SHP77 (cell line): ENCODE results near the gene LMF1.
"Not testable (repeated sequence)": the region's sequence is repeated elsewhere in the genome, so short reads cannot be mapped to it uniquely, and the experiment has no call there.

Source experiments
- DNase-seq, 2 experiments: peaks; one replicate each; lab custom pipeline; 2025; lab: John Stamatoyannopoulos, UW

LMF1 gene

DNA sequence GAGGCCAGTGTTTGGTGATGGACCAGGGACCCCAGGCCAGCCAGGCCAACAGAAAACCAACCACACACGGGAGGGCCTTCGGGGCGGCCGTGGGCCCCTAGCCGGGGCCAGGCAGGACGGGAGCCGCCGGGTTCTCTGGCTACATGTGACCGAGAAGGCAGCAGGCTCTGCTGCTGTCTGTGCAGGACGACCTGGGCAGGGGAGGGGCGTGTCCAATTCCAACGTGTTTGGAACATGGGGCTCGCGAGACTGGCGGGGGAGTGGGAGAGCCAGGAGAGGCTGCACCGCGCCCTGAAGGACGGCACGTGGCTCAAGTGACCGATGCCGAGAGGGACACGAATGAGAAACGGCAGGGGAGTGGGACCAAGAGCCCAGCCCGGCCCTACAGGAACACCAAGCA, 75.4 kb downstream of the LMF1 start:
- no peak for DNase-seq

DNA sequence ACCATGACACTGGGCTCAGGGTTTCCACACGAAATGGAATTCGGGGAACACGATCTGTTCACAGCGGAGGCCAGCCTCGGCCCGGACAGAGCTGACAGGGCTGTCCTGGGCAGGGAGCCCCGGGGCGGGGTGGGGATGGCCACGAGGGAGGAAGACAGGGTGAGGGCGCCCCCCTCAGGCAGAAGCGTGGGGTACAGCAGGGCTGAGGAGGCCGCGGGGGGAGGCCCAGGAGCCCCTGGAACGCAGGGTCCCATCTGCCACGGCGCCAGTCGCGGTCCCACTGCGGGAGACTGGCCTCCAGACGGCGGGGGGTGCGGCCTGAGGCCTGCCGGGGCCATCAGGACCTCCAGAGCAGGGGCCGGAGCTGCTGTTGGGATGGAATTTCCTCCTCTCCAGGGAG, 75.9 kb downstream of the LMF1 start:
- no peak for DNase-seq

DNA sequence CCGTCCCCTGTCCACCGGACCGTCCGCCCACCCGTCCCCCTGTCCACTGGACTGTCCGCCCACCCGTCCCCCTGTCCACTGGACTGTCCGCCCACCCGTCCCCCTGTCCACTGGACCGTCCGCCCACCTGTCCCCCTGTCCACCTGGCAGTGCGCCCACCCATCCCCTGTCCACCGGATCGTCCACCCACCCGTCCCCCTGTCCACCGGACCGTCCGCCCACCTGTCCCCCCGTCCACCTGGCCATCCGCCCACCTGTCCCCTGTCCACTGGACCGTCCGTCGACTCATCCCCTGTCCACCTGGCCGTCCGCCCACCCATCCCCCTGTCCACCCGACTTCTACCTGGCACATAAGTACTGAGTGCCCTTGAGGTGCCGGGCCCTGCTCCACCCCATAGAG, 76.6 kb downstream of the LMF1 start:
- no peak for DNase-seq

DNA sequence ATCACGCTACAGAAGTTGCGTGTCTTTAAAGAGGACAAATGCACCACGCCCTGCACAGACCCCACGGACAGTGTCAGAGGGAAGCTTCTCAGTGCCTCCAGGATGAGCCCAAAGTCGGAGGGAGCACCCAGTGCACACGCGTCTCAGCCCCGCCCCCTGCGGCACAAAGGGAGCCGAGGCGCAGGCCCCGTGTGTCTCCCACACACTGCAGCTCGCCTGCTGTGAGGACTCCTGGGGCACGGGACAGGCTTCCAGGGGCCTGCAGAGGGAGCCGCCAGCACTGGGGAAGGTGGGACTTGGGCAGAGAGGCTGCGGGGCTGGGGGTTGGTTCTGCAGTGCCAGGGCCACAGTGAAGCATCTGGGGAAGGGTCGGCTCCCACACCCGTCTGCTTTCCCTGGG, 77.4 kb downstream of the LMF1 start:
- DNase-seq = no peak

DNA sequence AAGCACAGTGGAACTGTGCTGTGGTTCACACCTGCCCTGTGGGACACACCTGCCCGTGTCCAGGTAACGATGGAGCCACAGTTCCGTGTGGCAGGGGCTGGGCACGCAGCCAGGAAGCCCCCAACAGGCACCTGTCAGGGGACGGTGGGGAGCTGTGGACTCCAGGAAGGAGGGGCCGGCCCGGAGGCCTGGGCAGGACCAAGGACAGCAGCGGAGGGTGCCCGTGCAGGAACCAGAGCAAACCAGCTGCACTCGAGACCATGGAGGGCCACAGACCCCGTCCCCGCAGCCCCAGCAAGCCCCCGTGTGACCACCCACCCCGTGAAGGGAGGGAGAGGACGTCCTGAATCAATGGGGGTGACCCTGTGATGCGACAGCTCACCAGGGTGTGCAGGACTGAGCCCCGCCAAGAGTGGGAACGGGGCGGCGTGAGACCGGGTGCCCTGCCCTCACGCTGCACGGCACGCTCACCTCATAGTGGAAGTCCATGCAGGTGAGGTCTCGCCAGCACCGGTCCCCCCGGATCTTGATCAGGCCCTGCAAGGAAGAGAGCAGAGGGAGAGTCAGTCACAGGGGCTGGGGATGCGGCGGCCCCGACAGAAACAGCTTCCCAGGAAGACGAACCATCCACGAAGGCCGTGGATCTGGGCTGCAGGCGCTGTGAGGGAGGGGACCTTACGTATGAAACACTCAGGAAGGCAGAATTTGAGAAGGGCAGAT, 78.1 kb downstream of the LMF1 start:
- no peak for DNase-seq

DNA sequence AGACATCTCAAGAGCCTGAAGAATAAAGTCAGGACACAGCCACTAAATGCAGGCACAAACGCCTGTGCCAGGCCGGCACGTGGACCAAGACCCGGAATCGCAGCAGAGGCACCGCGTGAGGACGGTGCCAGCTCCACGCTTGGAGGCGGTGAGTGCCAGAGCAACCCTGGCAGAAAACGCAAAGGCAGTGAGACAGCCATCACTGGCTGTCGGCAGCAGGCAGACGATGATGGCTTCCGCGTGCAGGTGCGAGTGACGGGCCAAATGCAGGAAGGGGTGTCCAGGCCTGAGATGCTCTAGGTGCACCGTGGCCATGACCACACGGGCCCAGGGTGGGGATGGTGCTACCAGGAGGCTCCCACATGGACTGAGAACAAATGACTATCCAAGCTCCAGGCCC, 78.8 kb downstream of the LMF1 start:
- DNase-seq = no peak

DNA sequence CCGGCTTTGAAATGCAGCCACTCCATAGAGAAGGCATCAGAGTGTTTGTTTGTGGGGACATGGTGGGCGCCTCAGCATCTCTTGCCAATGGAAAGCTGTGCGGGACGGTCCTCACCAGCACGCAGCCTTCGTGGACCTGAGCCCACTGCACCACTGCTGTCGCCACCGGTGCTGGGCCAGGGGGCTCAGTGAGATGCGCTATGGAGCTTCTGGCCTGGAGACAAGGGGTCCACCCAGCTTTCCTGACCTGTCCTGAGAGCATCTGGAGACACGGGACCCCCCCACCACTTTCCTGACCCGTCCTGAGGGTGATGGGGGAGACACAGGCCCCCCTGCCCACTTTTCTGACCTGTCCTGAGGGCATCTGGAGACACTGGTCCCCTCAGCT, 79.4 kb downstream of the LMF1 start:
- DNase-seq = no peak

DNA sequence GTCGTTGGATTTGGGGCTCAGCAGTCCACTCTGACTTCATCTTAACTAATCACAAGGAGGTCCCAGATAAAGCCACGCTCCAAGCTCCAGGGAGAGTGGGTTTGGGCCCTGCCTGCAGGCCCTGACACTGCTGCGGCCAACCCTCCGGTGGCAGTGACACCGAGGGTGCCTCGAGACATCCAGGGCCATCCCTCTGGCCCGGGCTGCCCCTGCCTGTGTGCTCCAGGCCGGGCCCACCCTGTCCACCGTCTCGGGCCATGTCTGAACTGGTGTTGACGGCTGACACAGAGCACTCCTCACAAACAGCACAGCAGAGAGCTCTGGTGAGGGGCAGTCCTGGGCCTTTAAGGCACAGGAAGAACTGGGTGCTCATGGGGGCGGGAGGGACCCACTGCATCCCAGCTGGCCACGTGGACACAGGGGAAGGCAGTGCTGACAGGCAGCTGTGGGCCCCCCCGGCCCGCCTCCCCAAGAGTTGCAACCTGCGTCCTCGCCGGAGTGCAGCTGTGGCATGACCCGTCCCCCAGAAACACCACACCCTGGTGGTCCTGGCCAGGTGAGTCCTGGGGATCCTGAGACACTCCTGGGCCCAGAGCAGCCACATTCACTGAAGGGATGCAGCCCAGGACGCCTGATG, 80.0 kb downstream of the LMF1 start:
- DNase-seq = no peak

DNA sequence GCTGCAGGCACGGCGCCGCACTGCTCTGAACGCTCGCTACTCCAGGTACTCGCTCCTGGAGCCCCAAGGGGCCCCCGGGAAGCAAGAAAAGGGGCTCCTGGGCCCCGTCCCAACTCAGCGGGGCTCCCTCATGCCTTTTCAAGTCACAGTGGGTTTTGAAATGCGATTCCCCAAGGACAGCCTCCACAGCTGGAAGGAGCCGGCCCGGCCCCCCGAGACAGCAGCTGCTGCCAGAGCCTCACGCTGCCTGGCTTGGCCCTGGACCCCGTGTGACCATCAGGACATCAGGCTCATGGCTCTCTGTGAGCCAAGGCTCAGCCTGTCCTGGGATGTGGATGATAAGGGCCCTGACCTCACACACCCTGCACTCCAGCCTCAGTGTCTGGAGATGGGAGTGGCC, 80.6 kb downstream of the LMF1 start:
- no peak for DNase-seq

DNA sequence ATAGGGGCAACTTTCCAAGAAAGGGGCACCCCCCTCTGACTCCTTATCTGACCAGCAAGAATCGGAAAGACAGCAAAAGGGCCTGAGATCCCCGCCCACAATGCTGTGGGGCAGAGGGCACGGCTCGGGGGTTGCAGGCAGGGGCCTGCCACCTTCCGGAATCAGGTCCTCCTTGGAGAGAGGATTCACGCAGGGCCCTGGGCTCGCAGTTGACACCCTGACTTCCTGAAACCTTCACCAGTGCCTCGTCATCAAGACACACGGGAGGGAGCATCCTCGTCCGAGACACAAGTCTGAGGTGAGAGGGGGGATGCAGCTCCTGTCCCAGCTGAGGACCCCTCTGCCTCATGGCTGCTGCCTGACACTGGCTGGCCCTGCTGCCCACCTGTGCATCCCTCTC, 81.2 kb downstream of the LMF1 start:
- DNase-seq = no peak

DNA sequence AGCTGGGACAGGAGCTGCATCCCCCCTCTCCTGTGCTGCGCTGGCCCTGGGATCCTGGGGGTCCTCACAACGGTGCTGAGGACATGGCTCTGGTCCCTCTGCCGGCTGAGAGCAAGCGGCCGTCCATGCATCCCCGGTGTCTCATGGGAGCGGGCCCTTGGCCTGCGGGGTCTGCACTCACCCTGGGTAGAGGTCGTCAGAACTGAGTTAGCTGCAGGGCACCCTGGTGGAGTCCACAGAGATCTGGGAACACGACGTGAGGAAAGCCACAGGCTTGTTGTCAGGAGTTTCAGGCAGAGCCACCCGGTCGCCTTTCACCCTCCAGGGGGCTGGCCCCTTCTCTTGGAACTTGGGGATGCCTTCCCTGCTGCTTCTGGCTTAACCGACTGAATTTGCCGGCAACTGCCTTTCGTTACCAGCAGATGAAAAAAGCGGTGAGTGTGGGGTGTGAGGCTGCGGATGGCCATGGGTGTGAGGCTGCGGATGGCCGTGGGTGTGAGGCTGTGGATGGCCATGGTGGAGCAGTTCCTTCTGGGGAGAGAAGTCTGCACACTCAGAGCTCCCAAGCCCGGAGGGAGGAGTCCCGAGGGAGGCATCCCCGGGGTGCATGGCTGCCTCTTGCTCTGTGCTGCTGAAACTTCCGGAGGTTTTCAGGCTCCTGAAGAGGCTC, 81.7 kb downstream of the LMF1 start:
- DNase-seq = no peak

DNA sequence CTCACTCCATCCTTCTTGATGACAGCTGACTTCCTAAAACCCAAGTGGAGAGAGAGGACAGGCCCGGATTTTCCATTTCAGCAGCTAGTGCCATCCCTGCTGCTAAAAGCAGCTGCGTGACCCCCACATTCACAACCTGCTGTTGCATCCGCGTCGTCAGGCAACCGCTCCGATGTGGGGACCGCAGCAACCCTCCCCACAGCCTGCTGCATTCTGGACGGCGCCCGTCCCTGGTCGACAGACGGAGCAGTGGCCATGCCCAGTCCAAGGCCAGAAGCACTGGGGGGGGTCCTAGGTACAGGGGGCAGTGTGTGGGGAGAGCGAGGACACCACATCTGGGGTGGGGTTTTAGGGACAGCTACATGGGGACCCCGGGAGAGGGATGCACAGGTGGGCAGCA, 82.3 kb downstream of the LMF1 start:
- not testable (repeated sequence) for DNase-seq

DNA sequence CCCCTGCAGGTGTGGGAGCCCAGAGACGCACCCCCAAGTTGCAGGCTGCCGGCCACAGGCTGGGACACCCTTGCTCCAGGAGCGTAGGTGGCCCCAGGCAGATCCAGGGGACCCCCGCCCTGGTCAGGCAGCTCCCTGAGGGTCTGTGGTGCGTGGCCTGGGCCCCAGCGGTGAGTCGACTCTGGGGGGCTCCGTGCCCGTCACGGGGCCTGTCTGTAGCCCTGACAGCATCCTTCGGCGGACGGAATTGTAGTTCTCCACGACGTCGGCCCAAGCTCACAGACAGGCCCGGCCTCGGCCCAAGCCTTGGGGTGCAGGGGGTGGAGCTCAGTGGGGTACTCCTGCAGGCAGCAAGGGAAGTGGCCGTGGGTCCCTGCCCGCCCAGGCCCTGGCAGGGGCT, 82.9 kb downstream of the LMF1 start:
- no peak for DNase-seq

DNA sequence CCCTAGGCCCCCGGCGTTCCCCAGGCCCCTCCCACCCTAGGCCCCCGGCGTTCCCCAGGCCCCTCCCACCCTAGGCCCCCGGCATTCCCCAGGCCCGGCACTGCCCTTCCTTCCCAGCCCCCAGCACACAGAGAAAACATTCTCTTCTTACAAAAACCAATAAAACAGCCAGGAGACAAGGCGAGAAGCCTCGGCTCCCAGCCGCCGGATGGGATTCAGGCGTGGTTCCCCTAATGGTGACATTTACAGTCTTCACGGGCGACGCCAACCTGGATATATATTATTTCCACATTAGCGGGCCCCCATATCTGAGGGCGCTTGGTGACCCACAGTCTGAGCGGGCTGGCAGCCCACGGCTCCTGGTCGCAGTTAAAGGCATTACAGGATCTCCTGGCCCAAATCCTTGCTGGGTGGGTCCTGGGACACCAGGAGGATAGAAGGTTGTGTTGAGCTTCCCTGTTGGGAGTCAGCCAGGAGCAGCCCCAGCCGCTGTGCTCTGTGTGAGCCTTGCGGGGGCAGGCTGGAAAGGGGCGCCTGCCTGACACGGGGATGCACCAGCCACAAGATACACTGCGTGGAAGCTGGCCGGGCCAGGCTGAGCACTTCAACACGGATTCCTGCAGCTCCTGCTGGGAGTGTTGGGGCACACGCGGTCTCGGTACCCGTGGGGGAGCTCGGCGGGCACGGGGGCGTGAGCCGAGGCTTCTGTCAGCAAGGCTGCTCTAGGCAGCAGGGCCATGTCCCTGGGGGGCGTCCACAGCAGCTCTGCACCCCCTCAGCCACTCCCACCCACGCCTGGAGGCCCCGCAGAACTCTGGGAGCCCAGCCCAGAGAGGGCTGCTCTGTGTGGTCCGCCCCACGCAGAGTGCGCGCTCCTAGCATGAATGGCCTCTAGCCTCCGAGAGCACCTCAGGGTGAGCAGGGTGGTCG, 83.7 kb downstream of the LMF1 start:
- DNase-seq = no peak

DNA sequence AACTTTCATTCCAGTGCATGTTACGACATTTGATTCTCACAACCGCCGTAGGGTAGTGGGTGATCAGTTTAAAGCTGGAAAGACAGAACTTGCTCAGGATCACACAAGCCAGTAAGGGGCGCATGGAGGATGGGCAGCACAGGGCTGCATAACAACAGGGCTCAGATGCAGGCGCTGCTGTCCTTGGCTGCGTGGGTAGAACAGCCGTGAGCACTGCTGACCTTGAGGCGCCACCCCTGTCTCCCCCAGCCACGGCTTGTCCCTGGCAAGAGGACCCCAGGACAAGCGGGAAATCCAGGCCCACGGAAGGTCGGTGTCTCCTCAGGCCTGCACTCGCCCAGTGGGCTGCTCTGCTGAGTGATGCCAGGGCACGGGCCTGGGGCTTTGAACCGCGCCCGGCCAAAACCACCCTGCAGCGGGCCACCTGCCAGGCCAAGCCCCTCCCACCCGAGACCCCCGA, 84.7 kb downstream of the LMF1 start:
- no peak for DNase-seq

DNA sequence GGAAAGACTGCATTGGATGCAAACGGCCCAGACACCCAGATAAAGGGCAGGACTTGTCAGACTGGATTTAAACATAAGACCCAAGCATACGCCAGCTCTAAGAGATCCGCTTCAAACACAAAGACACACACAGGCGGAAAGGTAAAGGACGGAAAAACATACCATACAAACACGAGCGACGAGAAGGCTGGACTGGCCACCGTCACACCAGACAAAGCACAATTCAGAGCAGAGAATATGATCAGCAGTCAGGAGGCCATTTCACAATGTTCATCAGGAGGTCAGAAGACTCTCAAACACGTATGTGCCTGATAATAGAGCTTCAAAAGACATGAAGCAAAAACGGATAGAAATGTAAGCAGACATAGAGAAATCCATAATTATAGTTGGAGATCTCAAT, 85.4 kb downstream of the LMF1 start:
- no peak for DNase-seq

DNA sequence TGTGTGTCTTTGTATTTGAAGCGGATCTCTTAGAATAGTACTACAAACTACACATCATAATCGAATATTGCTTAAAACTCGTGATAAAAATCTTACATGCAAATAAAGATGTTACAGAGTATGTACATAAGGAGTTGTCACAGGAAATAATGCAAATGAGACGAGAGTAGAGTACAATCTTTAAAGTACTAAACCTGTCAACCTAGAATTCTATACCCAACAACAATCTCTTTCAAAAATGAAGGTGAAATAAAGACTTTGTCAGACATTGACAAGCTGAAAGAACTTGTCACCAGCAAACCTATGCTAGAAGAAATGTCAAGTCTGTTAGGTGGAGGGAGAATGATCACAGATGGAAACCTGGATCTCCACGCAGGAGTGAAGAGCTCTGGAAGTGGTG, 86.6 kb downstream of the LMF1 start:
- no peak for DNase-seq

DNA sequence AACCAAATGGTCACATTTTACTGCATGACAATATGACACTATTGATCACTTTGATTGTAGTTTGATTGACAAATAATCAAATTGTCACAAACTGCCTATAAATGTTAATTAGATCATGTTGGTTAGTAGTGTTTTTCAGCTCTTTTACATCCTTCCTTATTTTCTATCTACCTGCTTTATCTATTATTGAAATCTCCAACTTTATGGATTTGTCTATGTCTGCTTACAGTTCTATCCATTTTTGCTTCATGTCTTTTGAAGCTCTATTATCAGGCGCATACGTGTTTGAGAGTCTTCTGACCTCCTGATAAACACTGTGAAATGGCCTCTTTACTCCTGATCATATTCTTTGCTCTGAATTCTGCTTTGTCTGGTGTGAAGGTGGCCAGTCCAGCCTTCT, 87.0 kb downstream of the LMF1 start:
- DNase-seq = no peak

DNA sequence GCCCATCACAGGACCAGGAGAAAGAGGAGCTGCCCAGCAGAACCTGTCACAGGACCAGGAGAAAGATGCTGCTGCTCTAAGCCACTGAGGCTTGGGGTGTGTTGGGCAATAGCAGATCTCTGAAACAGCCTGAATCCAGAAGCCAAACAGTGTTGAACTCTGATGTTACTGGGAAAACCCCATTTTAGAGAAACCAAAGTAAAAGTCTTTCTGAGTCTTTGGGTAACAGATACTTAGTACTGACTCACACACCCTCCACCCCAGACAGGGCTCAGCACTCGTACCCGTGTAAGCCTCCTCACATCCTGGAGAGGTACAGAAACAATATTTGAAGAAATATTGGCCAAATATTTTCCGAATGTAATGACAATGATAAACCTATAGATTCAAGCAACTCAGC, 87.4 kb downstream of the LMF1 start:
- no peak for DNase-seq

DNA sequence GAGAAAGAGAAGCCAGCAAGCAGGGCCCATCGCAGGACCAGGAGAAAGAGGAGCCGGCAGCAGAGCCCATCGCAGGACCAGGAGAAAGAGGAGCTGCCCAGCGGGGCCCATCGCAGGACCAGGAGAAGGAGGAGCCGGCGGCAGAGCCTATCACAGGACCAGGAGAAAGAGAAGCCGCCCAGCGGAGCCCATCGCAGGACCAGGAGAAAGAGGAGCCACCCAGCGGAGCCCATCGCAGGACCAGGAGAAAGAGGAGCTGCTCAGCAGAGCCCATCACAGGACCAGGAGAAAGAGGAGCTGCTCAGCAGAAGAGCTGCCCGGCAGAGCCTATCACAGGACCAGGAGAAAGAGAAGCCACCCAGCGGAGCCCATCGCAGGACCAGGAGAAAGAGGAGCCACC, 88.1 kb downstream of the LMF1 start:
- not testable (repeated sequence) for DNase-seq

DNA sequence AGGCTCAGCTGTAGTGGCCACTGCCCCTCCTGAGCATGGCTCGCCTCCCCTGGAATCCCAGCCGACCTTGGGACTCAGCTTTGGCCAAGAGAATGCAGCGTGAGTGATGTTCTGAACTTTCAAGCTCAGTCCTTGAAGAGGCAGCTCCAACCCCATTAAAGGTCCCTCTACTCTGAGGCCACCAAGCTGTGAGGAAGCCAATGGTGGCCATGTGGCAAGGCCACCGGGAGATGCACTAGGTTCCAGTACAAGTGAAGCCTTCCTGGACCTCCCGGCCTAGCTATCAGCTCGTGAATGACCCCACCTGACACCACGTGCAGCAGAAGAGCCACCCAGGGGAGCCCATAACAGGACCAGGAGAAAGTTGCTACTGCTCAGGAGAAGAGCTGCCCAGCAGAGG, 88.5 kb downstream of the LMF1 start:
- DNase-seq = no peak
